Panc1 (cell line): ENCODE measurements around the gene RPS17.

Source experiments
- POLR2AphosphoS5 ChIP-seq: IDR thresholded peaks from 2 replicates; pipeline ENCODE4 v1.6.1; 2012; ENCODE audit warnings: mild to moderate bottlenecking, low read depth, low read length, moderate library complexity
- TF ChIP-seq, protein P1 (sequence below): fragments of 450-650 bp; IDR thresholded peaks from 2 replicates; pipeline ENCODE4 v1.5.1; 2017; ENCODE audit warnings: mild to moderate bottlenecking
- TF ChIP-seq, protein P2 (sequence below), 2 experiments: IDR thresholded peaks; 2 replicates each; pipeline ENCODE4 v1.6.1; 2011 to 2012; ENCODE audit warnings: low read depth in 2 of 2, control low read depth in 1 of 2, low read length in 1 of 2, mild to moderate bottlenecking in 1 of 2, moderate library complexity in 1 of 2; ENCODE audit not compliant: insufficient read depth in 1 of 2

DNA sequence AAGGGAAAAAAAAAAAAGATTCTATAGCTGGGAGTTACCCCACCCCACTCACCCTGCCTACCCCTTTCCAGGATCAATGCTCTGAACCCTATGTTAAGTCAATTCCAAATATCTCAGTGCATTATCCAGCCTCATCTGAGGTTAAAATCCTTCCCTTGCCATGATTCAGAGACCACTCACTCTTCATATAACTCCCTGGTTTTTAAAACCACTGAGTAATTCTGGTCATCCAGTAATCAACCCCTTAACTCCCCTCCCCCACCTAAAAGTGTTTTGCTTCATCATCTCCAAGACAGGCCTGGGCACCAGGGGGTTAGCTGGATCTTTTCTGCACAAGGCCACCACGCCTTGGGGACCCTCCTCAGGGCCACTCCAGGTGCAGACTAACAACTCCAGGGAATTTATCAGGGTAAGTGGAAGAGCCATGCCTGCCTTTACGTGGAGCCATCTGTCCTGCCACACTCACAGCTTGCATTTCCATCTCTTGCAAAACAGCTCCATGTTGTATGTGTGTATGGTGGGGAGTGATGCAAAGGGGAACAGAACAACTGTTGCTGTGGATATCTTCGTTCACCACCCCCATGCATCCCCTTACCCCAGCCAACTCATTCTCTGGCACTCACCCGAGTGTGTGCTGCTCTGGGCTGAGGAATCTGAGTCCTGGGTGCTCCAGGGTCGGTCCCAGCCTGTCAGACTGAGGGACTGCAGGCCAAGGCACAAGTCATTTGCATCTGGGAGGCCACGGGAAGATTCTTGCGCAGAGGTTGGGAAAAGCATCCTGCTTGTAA lies 30.7 kb upstream of the RPS17 start:
- TF ChIP-seq, protein P1, sequence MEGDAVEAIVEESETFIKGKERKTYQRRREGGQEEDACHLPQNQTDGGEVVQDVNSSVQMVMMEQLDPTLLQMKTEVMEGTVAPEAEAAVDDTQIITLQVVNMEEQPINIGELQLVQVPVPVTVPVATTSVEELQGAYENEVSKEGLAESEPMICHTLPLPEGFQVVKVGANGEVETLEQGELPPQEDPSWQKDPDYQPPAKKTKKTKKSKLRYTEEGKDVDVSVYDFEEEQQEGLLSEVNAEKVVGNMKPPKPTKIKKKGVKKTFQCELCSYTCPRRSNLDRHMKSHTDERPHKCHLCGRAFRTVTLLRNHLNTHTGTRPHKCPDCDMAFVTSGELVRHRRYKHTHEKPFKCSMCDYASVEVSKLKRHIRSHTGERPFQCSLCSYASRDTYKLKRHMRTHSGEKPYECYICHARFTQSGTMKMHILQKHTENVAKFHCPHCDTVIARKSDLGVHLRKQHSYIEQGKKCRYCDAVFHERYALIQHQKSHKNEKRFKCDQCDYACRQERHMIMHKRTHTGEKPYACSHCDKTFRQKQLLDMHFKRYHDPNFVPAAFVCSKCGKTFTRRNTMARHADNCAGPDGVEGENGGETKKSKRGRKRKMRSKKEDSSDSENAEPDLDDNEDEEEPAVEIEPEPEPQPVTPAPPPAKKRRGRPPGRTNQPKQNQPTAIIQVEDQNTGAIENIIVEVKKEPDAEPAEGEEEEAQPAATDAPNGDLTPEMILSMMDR: no peak
- no peak for TF ChIP-seq POLR2AphosphoS5
- TF ChIP-seq, protein P2, sequence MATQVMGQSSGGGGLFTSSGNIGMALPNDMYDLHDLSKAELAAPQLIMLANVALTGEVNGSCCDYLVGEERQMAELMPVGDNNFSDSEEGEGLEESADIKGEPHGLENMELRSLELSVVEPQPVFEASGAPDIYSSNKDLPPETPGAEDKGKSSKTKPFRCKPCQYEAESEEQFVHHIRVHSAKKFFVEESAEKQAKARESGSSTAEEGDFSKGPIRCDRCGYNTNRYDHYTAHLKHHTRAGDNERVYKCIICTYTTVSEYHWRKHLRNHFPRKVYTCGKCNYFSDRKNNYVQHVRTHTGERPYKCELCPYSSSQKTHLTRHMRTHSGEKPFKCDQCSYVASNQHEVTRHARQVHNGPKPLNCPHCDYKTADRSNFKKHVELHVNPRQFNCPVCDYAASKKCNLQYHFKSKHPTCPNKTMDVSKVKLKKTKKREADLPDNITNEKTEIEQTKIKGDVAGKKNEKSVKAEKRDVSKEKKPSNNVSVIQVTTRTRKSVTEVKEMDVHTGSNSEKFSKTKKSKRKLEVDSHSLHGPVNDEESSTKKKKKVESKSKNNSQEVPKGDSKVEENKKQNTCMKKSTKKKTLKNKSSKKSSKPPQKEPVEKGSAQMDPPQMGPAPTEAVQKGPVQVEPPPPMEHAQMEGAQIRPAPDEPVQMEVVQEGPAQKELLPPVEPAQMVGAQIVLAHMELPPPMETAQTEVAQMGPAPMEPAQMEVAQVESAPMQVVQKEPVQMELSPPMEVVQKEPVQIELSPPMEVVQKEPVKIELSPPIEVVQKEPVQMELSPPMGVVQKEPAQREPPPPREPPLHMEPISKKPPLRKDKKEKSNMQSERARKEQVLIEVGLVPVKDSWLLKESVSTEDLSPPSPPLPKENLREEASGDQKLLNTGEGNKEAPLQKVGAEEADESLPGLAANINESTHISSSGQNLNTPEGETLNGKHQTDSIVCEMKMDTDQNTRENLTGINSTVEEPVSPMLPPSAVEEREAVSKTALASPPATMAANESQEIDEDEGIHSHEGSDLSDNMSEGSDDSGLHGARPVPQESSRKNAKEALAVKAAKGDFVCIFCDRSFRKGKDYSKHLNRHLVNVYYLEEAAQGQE (IDR thresholded peaks at IDR 0.05; ENCODE audit: insufficient read depth in 1 of 2, low read depth in 2 of 2, low read length in 1 of 2): no peak
